Naive thymus-derived CD4-positive, alpha-beta T cell (primary cell): ENCODE measurements around the gene CHI3L1. TPM values are rescaled to one million over a fixed set of nuclear protein-coding genes. Genes with fewer than 3 reads are reported as not detected.

Source experiments
- ATAC-seq: fragments of 150-1000 bp; cut with Tn5 transposase; 2 replicates; pipeline ENCODE4 v1.10.0; 2021; ENCODE audit warnings: mild to moderate bottlenecking, moderate library complexity
- CTCF ChIA-PET: fragments of 350-600 bp; sonication (Branson Sonifier 250); formaldehyde crosslinking; loops from one replicate; lab custom pipeline; 2021; ENCODE audit warnings: antibody characterized with exemption; lab: Charles Lee
- POLR2A ChIA-PET: fragments of 350-600 bp; sonication (Branson Sonifier 250); formaldehyde crosslinking; loops from one replicate; lab custom pipeline; 2021; ENCODE audit warnings: antibody characterized with exemption, inconsistent platforms; lab: Charles Lee
- DNase-seq, 9 donors: peaks; one replicate each; pipeline versions ENCODE4 v3.0.0 to v3.0.0-alpha.2; 2020 to 2022; ENCODE audit warnings: mixed read lengths in 1 of 9
- H3K27ac ChIP-seq: one replicate; pipeline ENCODE4 v1.7.0; 2013; ENCODE audit warnings: mild to moderate bottlenecking, low read depth, low read length, moderate library complexity
- H3K27me3 ChIP-seq, 2 donors: one replicate each; pipeline ENCODE4 v1.7.0; 2013; ENCODE audit warnings: low read length in 2 of 2, mild to moderate bottlenecking in 2 of 2, moderate library complexity in 2 of 2; ENCODE audit not compliant: control insufficient read depth in 2 of 2, insufficient read depth in 2 of 2
- H3K36me3 ChIP-seq, 3 experiments: 1 replicate in 2 of 3; 2 replicates in 1 of 3; pipeline ENCODE4 v1.7.0; 2013; ENCODE audit warnings: low read length in 3 of 3, mild to moderate bottlenecking in 3 of 3, moderate library complexity in 1 of 3; ENCODE audit not compliant: insufficient read depth in 3 of 3, control insufficient read depth in 2 of 3
- H3K4me1 ChIP-seq, 2 donors: one replicate each; pipeline ENCODE4 v1.7.0; 2013; ENCODE audit warnings: low read length in 2 of 2, mild to moderate bottlenecking in 2 of 2, moderate library complexity in 1 of 2; ENCODE audit not compliant: control insufficient read depth in 2 of 2, insufficient read depth in 2 of 2
- H3K4me3 ChIP-seq: 2 replicates; pipeline ENCODE4 v1.7.0; 2013; ENCODE audit warnings: mild to moderate bottlenecking, low read length
- H3K9me3 ChIP-seq, 3 experiments: 1 replicate in 2 of 3; 2 replicates in 1 of 3; pipeline ENCODE4 v1.7.0; 2013; ENCODE audit warnings: low read length in 3 of 3; ENCODE audit not compliant: control insufficient read depth in 2 of 3
- H3K27ac Mint-ChIP-seq, 9 donors: one replicate each; pipeline ENCODE4 v1.8.0; 2020 to 2022; ENCODE audit warnings: mixed read lengths in 9 of 9, mild to moderate bottlenecking in 8 of 9, moderate library complexity in 5 of 9, inconsistent platforms in 2 of 9
- H3K27me3 Mint-ChIP-seq, 5 donors: one replicate each; pipeline ENCODE4 v1.8.0; 2021 to 2022; ENCODE audit warnings: mixed read lengths in 5 of 5, mild to moderate bottlenecking in 1 of 5
- H3K36me3 Mint-ChIP-seq, 5 donors: one replicate each; pipeline ENCODE4 v1.8.0; 2020 to 2022; ENCODE audit warnings: mixed read lengths in 5 of 5, mild to moderate bottlenecking in 3 of 5, inconsistent platforms in 1 of 5
- H3K4me1 Mint-ChIP-seq, 7 donors: one replicate each; pipeline ENCODE4 v1.8.0; 2020 to 2022; ENCODE audit warnings: mixed read lengths in 7 of 7, mild to moderate bottlenecking in 3 of 7, inconsistent platforms in 1 of 7
- H3K4me3 Mint-ChIP-seq, 10 donors: one replicate each; pipeline ENCODE4 v1.8.0; 2020 to 2022; ENCODE audit warnings: mild to moderate bottlenecking in 10 of 10, mixed read lengths in 10 of 10, moderate library complexity in 6 of 10, inconsistent platforms in 2 of 10
- H3K9me3 Mint-ChIP-seq, 11 donors: one replicate each; pipeline ENCODE4 v1.8.0; 2020 to 2022; ENCODE audit warnings: mixed read lengths in 11 of 11, mild to moderate bottlenecking in 4 of 11, inconsistent platforms in 1 of 11, moderate library complexity in 1 of 11
- intact Hi-C, 2 donors: fragments of 100-400 bp; cut with micrococcal nuclease; formaldehyde crosslinking; loops; one replicate each; pipeline ENCODE4 v1.15.1; 2023
- polyA plus RNA-seq, 2 donors: library from polyadenylated mRNA; unstranded; fragments of 300-500 nt; fragmentation: Illumina TruSeq; gene quantifications; one replicate each; pipeline ENCODE4 v1.2.3, GENCODE V29; 2021
- total RNA-seq, 6 experiments: library from RNA in 5 of 6; stranded (reverse) in 5 of 6; gene quantifications; 1 replicate in 5 of 6; 2 replicates in 1 of 6; pipeline ENCODE4 v1.2.3 and lab custom pipeline; 2021 to 2026

Gene CHI3L1
- total and polyA plus RNA-seq, 7 experiments from 2014 or later: 0.32 to 1.3 TPM; not detected in 5

DNA sequence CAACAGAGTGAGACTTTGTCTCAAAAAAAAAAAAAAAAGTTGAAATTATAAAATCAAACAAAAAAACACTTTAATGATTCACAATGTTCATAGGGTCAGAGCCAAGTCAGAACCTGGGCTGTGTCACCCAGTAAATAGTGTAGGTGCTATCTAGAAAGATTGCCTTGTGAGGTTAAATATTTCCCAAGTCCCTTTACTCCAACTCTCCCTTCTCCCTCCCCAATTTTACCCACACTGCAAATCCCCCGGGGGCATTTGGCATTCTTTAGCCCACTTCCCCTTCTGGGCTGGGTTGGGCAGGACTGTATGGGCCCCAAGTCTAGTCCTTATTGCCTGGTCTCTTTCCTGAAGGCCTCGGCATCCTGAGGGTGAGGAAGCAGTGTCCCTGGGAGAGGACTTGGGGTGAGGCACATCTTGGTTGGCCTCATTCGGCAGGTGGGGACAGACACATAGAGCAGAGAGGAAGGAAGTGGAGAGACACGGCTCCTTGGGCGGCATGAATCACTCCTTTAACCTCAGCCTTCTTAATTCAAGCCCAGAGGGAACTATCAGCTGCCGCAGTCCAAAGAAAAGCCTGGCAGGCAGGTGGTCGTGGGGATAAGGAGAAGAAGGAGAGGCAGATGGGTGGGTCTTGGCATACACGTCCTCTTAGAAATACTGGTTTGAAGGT, 50.7 kb downstream of the CHI3L1 start:
- intact Hi-C loops: no loop called here
- H3K27ac Mint-ChIP-seq: peak overlapping the region in 1 of 9 donors; percentile 37
- Histone ChIP-seq H3K36me3 (no peaks in the 10 kb centered on the region), H3K9me3 (no peaks in the 10 kb centered on the region), H3K4me3 (no peak overlapping the region), H3K27ac (no peak overlapping the region), H3K4me1 (no peaks in the 10 kb centered on the region), H3K27me3 (no peaks in the 10 kb centered on the region)
- peaks cover 0 to 6% (median 4%) of the 10 kb centered on the region in 7 donors for H3K4me1 Mint-ChIP-seq
- no peak overlapping the region for H3K4me3 Mint-ChIP-seq
- no peaks in the 10 kb centered on the region for H3K9me3 Mint-ChIP-seq
- DNase-seq (no peak), ATAC-seq (peak; percentile 57)
- POLR2A ChIA-PET: no interaction called here
- H3K36me3 Mint-ChIP-seq: no peaks in the 10 kb centered on the region
- CTCF ChIA-PET: no interaction called here
- H3K27me3 Mint-ChIP-seq: peaks cover 0 to 14% (median 2%) of the 10 kb centered on the region in 5 donors

DNA sequence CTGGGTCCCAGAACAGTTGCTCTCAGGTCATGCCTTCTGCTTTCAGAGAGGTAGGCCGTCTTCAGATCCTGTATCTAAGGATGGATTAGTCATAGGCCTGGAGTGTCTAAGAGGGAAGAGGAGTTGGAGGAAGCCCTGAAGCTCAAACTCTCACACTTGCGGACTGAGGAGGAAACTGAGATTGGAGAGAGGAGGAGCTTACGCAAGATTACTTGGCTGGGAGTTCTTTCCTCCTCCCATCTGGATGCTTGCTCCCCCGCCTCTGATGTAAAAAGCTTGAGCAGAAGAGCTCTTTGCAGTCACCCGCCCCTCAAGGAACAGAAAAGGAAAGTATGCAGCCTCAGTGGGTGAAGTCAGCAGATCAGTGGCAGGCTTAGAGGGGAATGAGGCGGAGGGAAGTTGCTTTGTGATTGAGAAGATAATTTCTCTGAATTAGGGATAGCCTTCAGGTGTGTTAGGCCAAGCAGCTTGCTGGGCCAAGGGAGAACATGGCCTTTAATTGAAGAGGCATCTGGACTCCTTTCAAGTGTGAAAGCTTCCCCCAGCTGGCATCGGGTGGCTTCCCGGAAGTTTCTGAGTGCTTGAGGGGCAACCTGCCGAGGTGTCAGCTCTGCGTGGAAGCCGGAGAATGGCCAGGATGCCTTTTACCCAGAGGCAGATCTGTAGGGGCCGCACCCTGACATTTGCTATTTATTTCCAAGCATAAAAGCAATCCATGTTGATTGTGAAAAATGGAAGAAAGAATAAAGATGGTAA, 52.4 kb downstream of the CHI3L1 start:
- Mint-ChIP-seq H3K27me3 (peaks cover 8 to 20% (median 11%) of the 10 kb centered on the region in 5 donors), H3K9me3 (no peaks in the 10 kb centered on the region), H3K36me3 (no peaks in the 10 kb centered on the region), H3K27ac (no peak overlapping the region), H3K4me3 (no peak overlapping the region), H3K4me1 (peaks cover 0 to 6% (median 4%) of the 10 kb centered on the region in 7 donors)
- H3K27ac ChIP-seq: no peak overlapping the region
- no peak overlapping the region for H3K4me3 ChIP-seq
- H3K4me1 ChIP-seq: no peaks in the 10 kb centered on the region
- intact Hi-C loops: no loop called here
- POLR2A ChIA-PET: no interaction called here
- no peaks in the 10 kb centered on the region for H3K9me3 ChIP-seq
- no peaks in the 10 kb centered on the region for H3K36me3 ChIP-seq
- no peak for DNase-seq
- H3K27me3 ChIP-seq: no peaks in the 10 kb centered on the region
- CTCF ChIA-PET: interaction anchor here (0.5 to 0.7 kb wide), 2 partner anchors 44 to 64 kb away, joined by 3 to 4 read pairs; no protein-coding TSS in a partner anchor
- ATAC-seq: no peak

DNA sequence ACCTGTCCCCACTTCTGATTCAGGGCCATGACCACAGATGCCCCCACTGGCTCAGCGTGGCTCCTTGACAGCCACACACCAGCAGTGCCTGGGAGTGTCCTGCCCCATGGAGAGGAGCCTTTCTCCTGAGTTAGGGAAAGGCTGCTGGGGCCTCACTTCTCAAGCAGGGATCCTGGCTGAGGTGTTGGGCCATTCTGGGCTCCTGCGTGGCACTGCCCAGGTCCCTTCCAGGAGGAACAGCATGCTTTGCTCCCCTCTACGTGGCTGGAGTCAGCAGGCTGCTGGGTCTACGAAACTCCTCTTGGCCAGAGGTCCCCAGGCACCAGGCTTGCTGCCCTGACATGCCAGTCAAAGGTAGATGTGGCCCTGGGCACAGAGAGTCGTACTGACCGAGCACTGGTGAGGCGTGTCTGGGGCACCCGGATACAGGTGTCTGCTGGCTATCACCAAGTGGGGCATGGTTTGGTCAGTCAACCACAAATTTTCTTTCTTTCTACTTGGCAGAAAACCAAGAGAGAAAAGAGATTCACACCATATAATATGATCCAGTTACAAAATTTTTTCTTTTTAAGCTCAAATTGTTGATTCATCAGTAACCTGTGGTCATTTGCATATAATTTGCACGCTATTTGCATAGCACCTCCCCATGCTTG, 54.8 kb downstream of the CHI3L1 start:
- ChIA-PET CTCF (no interaction called here), POLR2A (no interaction called here)
- no peak overlapping the region for H3K27ac ChIP-seq
- no peaks in the 10 kb centered on the region for H3K9me3 Mint-ChIP-seq
- intact Hi-C loops: no loop called here
- H3K27ac Mint-ChIP-seq: no peak overlapping the region
- peaks cover 0 to 9% of the 10 kb centered on the region in 2 donors for H3K27me3 ChIP-seq
- no peak overlapping the region for H3K4me3 ChIP-seq
- H3K36me3 ChIP-seq: no peaks in the 10 kb centered on the region
- peaks cover 0 to 7% (median 0%) of the 10 kb centered on the region in 5 donors for H3K36me3 Mint-ChIP-seq
- peaks cover 22 to 35% (median 27%) of the 10 kb centered on the region in 5 donors for H3K27me3 Mint-ChIP-seq
- no peak for DNase-seq
- ATAC-seq: no peak
- no peaks in the 10 kb centered on the region for H3K9me3 ChIP-seq
- peaks cover 7 to 18% (median 12%) of the 10 kb centered on the region in 7 donors for H3K4me1 Mint-ChIP-seq
- H3K4me1 ChIP-seq: no peaks in the 10 kb centered on the region
- no peak overlapping the region for H3K4me3 Mint-ChIP-seq

DNA sequence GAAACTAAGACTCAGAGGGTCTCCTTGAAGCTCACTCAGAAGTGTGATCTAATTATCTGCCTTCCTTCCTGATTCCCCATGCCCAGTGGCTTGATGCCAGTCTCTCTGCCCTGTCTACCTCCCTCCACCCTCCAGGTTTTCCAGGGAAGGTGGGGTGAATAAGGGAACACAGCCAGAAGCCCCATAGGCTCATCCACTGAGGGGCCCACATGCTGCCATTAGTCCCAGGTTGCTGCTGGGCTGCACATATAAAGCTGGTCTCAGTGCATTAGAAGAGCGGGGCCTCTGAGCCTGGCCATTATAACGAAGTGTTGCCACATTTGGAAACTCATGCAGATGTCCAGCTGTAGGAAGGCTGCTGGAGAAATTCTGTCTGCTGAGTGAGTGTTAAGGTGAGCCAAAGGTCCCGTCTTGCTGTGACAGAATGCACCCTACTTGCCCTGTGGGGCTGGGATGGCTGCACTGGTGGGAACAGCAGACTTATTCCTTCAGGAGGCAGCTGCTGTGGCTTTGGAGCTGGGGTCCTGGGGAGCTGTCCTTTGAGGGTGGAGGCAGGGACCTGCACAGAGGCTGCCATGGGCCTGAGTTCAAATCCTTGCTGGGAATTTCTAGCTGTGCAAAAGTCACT, 56.0 kb downstream of the CHI3L1 start:
- intact Hi-C loops: no loop called here
- Mint-ChIP-seq H3K9me3 (peaks cover 0 to 2% (median 0%) of the 10 kb centered on the region in 11 donors), H3K27me3 (peaks cover 32 to 41% (median 37%) of the 10 kb centered on the region in 5 donors), H3K36me3 (peaks cover 0 to 7% (median 0%) of the 10 kb centered on the region in 5 donors), H3K4me1 (peaks cover 6 to 17% (median 11%) of the 10 kb centered on the region in 7 donors), H3K4me3 (no peak overlapping the region), H3K27ac (no peak overlapping the region)
- Histone ChIP-seq H3K4me1 (no peaks in the 10 kb centered on the region), H3K4me3 (no peak overlapping the region), H3K36me3 (no peaks in the 10 kb centered on the region), H3K27me3 (peaks cover 0 to 12% of the 10 kb centered on the region in 2 donors), H3K27ac (no peak overlapping the region), H3K9me3 (no peaks in the 10 kb centered on the region)
- POLR2A ChIA-PET: no interaction called here
- ATAC-seq (no peak), DNase-seq (no peak)
- CTCF ChIA-PET: no interaction called here

DNA sequence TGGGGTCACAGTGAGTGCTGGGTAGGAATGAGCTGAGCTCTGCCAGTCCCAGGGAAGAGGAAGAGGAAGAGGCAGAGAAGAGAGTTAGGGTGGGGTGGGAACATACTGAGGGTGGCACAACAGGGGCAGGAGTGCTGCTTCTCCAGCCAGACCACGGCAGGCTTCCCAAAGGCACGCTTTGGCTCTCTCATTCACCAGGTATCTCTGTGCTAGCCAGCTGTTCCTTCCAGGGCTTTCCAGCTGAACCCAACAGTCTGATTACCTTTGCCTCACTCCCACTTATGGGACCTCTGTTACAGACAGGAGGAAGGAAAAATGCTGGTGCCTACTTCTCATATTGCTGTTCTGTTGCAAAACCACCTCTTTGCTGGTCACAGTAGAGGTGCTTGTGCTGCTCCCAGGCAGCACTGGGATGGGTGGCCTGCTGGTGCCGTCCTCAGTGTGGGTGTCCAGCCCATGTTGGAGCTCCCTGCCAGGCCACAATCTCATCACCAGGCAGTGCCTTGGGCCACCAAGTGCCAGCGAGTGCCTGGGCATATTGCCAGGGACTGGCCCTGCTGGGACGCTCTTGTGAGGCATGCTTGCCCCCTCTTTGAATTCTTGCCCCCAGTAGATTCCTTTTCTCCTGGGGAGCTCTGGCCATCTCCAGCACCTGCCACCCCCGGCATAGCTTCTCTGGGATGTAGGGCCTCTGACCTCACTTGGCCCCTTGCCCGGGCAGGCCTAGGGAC, 56.8 kb downstream of the CHI3L1 start:
- Histone ChIP-seq H3K4me1 (no peaks in the 10 kb centered on the region), H3K36me3 (no peaks in the 10 kb centered on the region), H3K27ac (no peak overlapping the region), H3K4me3 (no peak overlapping the region), H3K27me3 (peaks cover 0 to 12% of the 10 kb centered on the region in 2 donors), H3K9me3 (no peaks in the 10 kb centered on the region)
- DNase-seq: peak in 1 of 9 donors; percentile 2
- ChIA-PET CTCF (no interaction called here), POLR2A (no interaction called here)
- intact Hi-C loops: no loop called here
- H3K4me1 Mint-ChIP-seq: peaks cover 6 to 17% (median 11%) of the 10 kb centered on the region in 7 donors
- ATAC-seq: peak; percentile 31
- peaks cover 0 to 2% (median 0%) of the 10 kb centered on the region in 11 donors for H3K9me3 Mint-ChIP-seq
- peak overlapping the region in 2 of 10 donors; percentile 5 to 74 for H3K4me3 Mint-ChIP-seq
- peaks cover 0 to 7% (median 0%) of the 10 kb centered on the region in 5 donors for H3K36me3 Mint-ChIP-seq
- no peak overlapping the region for H3K27ac Mint-ChIP-seq
- peaks cover 39 to 49% (median 44%) of the 10 kb centered on the region in 5 donors for H3K27me3 Mint-ChIP-seq
